Thymus (tissue), 14 donors: Measurements from ENCODE around the gene KCNRG. TPM values are rescaled to one million over a fixed set of nuclear protein-coding genes. Genes with fewer than 3 reads are reported as not detected.
A peak's percentile ranks its signal among the peaks of the same experiment; 100 is the strongest.

ENCODE experiments used
- DNase-seq, 9 donors: peaks; one replicate each; pipeline ENCODE4 v3.0.0-alpha.2; 2013; ENCODE audit warnings: low spot score in 9 of 9, low read depth in 6 of 9, missing footprints in 1 of 9
- H3K27ac ChIP-seq, 2 donors: one replicate each; pipeline ENCODE4 v1.5.1; 2013; ENCODE audit warnings: control low read depth in 1 of 2, low read depth in 1 of 2, low read length in 1 of 2, mild to moderate bottlenecking in 1 of 2, moderate library complexity in 1 of 2
- H3K27me3 ChIP-seq, 2 donors: one replicate each; pipeline ENCODE4 v1.5.1; 2013; ENCODE audit warnings: low read length in 1 of 2; ENCODE audit not compliant: control insufficient read depth in 2 of 2, insufficient read depth in 1 of 2
- H3K36me3 ChIP-seq, 2 donors: one replicate each; pipeline ENCODE4 v1.5.1; 2013; ENCODE audit warnings: low read length in 1 of 2, mild to moderate bottlenecking in 1 of 2, moderate library complexity in 1 of 2; ENCODE audit not compliant: control insufficient read depth in 2 of 2, insufficient read depth in 2 of 2
- H3K4me1 ChIP-seq, 2 donors: one replicate each; pipeline ENCODE4 v1.5.1; 2013; ENCODE audit warnings: low read length in 2 of 2; ENCODE audit not compliant: control insufficient read depth in 2 of 2, insufficient read depth in 2 of 2
- H3K4me3 ChIP-seq, 2 donors: one replicate each; pipeline ENCODE4 v1.5.1; 2013; ENCODE audit warnings: low read length in 2 of 2, control low read depth in 1 of 2, mild to moderate bottlenecking in 1 of 2
- H3K9me3 ChIP-seq, 2 donors: one replicate each; pipeline ENCODE4 v1.5.1; 2013; ENCODE audit warnings: low read length in 1 of 2, mild to moderate bottlenecking in 1 of 2; ENCODE audit not compliant: control insufficient read depth in 2 of 2, insufficient read depth in 1 of 2
- WGBS: extraction: QIAGEN DNeasy Blood & Tissue Kit; methylation state at CpG from one replicate; pipeline ENCODE4 v1.1.7; 2013; 5-methylcytosine and 5-hydroxymethylcytosine counted together
- long read RNA-seq, 10 donors: transcript quantifications; one replicate each; lab custom pipeline, GENCODE V29; 2026
- polyA plus RNA-seq: library from polyadenylated mRNA; stranded (reverse); fragments of 200-250 nt; gene quantifications from one replicate; pipeline ENCODE4 v1.2.3, GENCODE V29; 2013
- total RNA-seq: library from RNA; stranded (reverse); fragments of 120-200 nt; gene quantifications from one replicate; pipeline ENCODE4 v1.2.4, GENCODE V29; 2013
- donor health status: healthy.

The KCNRG gene, protein sequence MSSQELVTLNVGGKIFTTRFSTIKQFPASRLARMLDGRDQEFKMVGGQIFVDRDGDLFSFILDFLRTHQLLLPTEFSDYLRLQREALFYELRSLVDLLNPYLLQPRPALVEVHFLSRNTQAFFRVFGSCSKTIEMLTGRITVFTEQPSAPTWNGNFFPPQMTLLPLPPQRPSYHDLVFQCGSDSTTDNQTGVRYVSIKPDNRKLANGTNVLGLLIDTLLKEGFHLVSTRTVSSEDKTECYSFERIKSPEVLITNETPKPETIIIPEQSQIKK
- 2.4 TPM for total RNA-seq
- polyA plus RNA-seq = 0.55 TPM
- long read RNA-seq, donor 1 = 0 reads
- long read RNA-seq, donor 2 = 0 reads
- long read RNA-seq, donor 3 = 0 reads
- long read RNA-seq, donor 4 = 0 reads
- long read RNA-seq, donor 5 = 0 reads
- long read RNA-seq, donor 6 = 0 reads
- long read RNA-seq, donor 7 = 0 reads
- long read RNA-seq, donor 8 = 0 reads
- long read RNA-seq, donor 9 = 0 reads
- long read RNA-seq, donor 10 = 0 reads

DNA sequence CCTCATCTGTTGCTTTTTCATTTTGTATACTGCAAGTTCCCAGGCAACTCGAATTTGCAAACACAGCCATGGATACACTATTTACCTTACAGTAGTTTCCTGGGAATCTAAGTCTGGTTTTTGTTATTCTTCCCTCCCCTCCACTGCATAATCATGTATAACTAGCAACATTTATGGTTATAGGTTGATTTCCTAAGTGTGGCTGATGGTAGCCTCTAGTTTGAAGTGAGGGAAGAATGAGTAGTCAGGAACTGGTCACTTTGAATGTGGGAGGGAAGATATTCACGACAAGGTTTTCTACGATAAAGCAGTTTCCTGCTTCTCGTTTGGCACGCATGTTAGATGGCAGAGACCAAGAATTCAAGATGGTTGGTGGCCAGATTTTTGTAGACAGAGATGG, at the start of gene KCNRG:
Gene KCNRG (plus strand): TSS at position 187 of the 400 bp plus-strand sequence. CDS start 50 bp downstream, at position 237.
- no peaks in the 10 kb centered on the region for H3K4me1 ChIP-seq
- H3K4me3 ChIP-seq = no peak within 1 kb of the TSS
- no peaks in the 10 kb centered on the region for H3K27me3 ChIP-seq
- DNase-seq = no peak
- H3K27ac ChIP-seq = no peak within 1 kb of the TSS
- 93% methylated on average over 5 of the region's 5 CpGs for WGBS
- no peaks in the 10 kb centered on the region for H3K9me3 ChIP-seq
- H3K36me3 ChIP-seq = peaks cover 25 to 71% of the 10 kb centered on the region in 2 donors

DNA sequence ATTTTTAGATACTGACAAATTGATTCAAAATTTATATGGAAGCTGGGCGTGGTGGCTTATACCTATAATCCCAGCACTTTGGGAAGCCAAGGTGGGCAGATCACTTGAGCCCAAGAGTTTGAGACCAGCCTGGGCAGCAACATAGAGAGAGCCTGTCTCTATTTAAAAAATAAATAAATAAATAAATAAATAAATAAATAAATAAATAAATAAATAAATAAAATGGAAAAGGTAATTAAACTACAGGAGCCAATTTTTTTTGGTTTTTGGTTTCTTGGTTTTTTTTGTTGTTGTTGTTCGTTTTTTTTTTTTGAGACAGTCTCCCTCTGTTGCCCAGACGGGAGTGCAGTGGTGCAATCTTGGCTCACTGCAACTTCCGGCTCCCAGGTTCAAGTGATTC, 47.8 kb upstream of the KCNRG start:
- Histone ChIP-seq H3K27me3 (no peaks in the 10 kb centered on the region), H3K36me3 (peaks cover 0 to under 1% of the 10 kb centered on the region in 2 donors), H3K4me3 (no peak overlapping the region), H3K9me3 (peaks cover 0 to 2% of the 10 kb centered on the region in 2 donors), H3K27ac (no peak overlapping the region), H3K4me1 (no peaks in the 10 kb centered on the region)
- DNase-seq = no peak
- 98% methylated on average over 4 of the region's 4 CpGs for WGBS

DNA sequence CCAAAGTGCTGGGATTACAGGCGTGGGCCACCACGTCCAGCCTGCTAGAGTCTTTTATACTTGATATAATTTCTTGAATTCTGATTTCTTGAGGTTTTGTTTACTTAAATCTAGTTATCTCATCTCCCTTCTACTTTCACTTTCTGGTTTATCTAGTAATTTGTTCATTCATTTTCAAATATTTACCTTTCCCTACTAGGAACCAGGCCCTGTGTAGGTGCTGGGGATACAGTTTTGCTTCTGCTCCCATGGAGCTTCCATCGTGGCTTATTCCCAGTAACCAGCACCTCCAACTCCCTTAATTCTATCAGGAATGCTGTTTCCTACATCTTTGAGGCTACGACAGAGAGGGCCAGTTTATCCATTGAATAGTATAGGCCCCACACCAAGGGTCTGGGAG, 42.5 kb upstream of the KCNRG start:
- peaks cover 0 to 2% of the 10 kb centered on the region in 2 donors for H3K9me3 ChIP-seq
- no peak overlapping the region for H3K4me3 ChIP-seq
- H3K27me3 ChIP-seq = no peaks in the 10 kb centered on the region
- no peak for DNase-seq
- no peak overlapping the region for H3K27ac ChIP-seq
- H3K36me3 ChIP-seq = no peaks in the 10 kb centered on the region
- WGBS = 98% methylated on average over 4 of the region's 4 CpGs
- H3K4me1 ChIP-seq = peaks cover 0 to 3% of the 10 kb centered on the region in 2 donors

DNA sequence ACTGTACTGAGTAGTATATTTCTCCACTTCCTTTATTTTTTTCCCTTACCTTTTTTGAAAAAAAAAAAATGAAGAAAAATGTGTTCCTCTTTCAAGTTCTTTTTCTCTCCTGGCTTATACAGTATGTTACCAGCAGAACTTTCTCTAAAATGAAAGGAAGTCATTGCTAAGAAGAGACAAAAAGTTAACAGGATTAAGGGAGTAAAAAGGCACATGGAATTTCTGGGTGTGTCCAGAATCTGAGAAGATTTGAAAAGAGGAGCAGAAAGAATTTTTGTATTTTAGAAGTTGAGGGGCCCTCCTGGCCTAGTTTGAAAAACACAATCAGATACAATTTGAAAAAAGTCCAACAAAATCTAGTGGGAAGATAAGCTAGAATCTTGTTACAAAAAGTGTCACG, 39.4 kb upstream of the KCNRG start:
- no peak for DNase-seq
- no peak overlapping the region for H3K27ac ChIP-seq

DNA sequence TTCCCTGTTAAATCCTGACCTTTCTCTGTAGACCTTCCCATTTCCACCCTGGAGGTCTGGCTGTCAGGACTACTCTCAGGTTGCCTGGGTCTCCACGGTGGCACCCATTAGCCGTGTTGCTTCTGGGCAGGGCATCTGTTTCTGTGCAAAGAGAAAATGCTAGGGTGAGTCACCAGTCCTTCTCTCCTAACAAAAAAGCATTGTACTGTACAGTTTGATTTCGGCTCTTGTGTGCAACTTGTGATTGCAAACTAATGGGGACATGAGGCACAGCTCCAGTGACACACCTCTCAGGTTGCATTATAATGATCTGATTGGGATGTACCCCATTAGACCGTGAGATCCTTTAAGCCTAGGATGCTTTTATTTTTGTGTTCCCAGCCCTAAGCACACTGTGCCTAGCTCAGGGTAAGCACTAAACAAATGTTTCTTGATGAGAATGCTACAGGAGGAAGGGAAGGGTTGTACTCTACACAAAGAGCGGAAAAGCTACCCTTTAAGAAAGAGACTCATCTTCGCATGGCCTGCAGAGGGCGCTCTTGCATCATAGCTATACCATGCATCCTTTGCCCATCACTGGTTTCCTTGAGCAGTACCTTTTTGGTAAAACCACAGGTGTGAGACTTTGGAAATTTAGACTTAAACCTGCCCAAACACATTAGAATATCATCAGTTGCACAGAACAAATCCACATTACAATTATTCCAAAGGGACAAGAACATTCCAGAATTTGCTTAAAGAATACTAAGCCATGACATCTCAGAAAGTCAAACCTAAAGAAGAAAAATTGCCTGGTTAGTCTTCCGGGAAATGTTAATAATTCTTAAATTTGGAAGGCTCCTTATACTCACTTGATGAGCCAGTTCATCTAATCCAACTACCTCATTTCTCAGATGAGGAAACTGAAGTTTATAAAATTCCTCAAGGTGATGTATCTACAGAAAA, 38.7 kb upstream of the KCNRG start:
- H3K9me3 ChIP-seq = no peaks in the 10 kb centered on the region
- no peaks in the 10 kb centered on the region for H3K36me3 ChIP-seq
- DNase-seq = peak; percentile 58 to 91 (median 85)
- WGBS = 66% methylated on average over 8 of the region's 8 CpGs
- H3K4me3 ChIP-seq = no peak overlapping the region
- peaks cover 0 to 3% of the 10 kb centered on the region in 2 donors for H3K4me1 ChIP-seq
- no peaks in the 10 kb centered on the region for H3K27me3 ChIP-seq
- no peak overlapping the region for H3K27ac ChIP-seq

More for the DNA sequence above, 39.4 kb upstream of the KCNRG start:
- no peak overlapping the region for H3K4me3 ChIP-seq
- WGBS = 98% methylated on average over 1 of the region's 1 CpG
- H3K27me3 ChIP-seq = no peaks in the 10 kb centered on the region
- peaks cover 0 to 3% of the 10 kb centered on the region in 2 donors for H3K4me1 ChIP-seq
- H3K36me3 ChIP-seq = no peaks in the 10 kb centered on the region
- no peaks in the 10 kb centered on the region for H3K9me3 ChIP-seq

DNA sequence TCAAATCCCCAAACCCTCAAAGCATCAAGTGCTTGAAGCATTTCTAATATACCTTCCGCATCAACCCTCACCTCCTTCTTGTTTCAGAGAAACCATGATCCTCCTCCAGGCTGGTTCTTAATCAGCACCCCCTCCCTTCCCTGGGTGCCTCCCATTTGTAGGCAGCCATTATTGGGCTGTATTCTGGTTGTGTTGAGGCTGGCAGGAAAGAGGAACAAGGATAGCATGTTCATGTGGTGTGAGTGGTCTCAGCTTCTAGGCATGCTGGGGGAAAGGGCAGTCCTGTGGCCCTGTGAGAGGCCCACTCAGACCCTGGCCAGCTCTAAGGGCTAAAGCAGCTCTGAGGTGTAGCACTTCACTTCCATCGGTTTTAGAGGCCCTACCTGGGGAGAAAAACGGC, 37.3 kb upstream of the KCNRG start:
- H3K27me3 ChIP-seq = no peaks in the 10 kb centered on the region
- no peaks in the 10 kb centered on the region for H3K36me3 ChIP-seq
- no peak overlapping the region for H3K27ac ChIP-seq
- WGBS = 96% methylated on average over 3 of the region's 3 CpGs
- no peak for DNase-seq
- H3K4me3 ChIP-seq = no peak overlapping the region
- H3K9me3 ChIP-seq = no peaks in the 10 kb centered on the region
- peaks cover 0 to 3% of the 10 kb centered on the region in 2 donors for H3K4me1 ChIP-seq

DNA sequence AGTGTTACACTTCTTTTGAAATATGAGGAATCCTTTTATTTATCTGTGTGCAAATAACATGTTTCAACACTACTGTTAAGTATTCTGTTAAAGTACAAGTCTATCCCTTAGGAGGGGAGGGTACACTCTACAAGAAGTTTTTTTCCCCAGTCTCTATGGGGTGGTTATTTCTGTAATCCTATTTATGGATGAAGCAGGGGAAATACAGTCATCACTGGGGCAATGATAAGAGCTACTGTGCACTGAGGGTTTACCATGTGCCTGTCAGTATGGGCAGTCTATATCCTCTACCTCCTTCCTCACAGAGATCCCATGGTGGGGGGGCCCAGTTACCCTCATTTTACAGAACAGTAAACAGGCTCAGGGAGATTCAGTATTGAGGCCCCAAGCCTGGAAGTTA, 35.0 kb upstream of the KCNRG start:
- peaks cover 0 to 4% of the 10 kb centered on the region in 2 donors for H3K36me3 ChIP-seq
- no peaks in the 10 kb centered on the region for H3K9me3 ChIP-seq
- no peak overlapping the region for H3K4me3 ChIP-seq
- peaks cover 3 to 8% of the 10 kb centered on the region in 2 donors for H3K4me1 ChIP-seq
- H3K27ac ChIP-seq = no peak overlapping the region
- no peaks in the 10 kb centered on the region for H3K27me3 ChIP-seq
- no peak for DNase-seq

DNA sequence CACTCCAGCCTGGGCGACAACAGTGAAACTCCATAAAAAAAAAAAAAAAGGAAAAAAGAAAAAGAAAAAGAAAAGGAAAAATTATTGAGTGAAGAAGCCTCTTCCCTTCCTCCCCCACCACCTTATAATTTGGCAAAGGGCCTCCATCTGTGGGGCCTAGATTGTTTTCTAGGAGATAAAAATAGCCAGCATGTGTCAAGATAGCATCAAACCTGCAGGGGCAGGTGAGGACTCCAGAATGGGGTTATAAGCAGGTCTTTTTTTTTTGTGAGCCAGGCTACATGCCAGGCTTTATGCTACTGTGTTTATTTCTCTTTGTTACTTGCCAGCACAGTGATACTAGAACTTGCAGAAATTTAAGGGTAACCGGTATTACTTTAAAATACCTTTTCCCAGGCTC, 30.1 kb upstream of the KCNRG start:
- DNase-seq = peak in 4 of 9 donors; percentile 10 to 46 (median 30)
- peaks cover 10 to 24% of the 10 kb centered on the region in 2 donors for H3K36me3 ChIP-seq
- H3K27me3 ChIP-seq = no peaks in the 10 kb centered on the region
- no peak overlapping the region for H3K4me3 ChIP-seq
- no peak overlapping the region for H3K27ac ChIP-seq
- peaks cover 6 to 11% of the 10 kb centered on the region in 2 donors for H3K4me1 ChIP-seq
- no peaks in the 10 kb centered on the region for H3K9me3 ChIP-seq
- 96% methylated on average over 2 of the region's 2 CpGs for WGBS

DNA sequence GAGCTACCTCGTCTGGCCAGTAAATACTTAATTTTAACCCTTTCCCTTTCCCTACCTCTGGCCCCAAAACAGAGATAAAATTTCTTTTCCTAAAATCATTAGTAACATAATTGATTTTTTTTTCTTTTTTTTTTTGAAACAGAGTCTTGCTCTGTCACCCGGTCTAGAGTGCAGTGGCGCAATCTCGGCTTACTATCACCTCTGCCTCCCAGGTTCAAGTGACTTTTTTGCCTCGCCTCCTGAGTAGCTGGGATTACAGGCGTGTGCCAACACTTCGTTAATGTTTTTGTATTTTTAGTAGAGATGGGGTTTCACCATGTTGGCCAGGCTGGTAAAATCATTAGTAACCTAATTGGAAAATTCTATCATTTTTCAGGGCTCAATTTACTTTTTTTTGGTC, 28.8 kb upstream of the KCNRG start:
- no peaks in the 10 kb centered on the region for H3K9me3 ChIP-seq

More for the DNA sequence above, 28.8 kb upstream of the KCNRG start:
- WGBS = 96% methylated on average over 7 of the region's 7 CpGs
- Histone ChIP-seq H3K36me3 (peaks cover 10 to 24% of the 10 kb centered on the region in 2 donors), H3K4me3 (no peak overlapping the region), H3K27ac (no peak overlapping the region), H3K27me3 (no peaks in the 10 kb centered on the region), H3K4me1 (peaks cover 6 to 11% of the 10 kb centered on the region in 2 donors)
- DNase-seq = no peak
